ENCODE results near the gene LIMA1.

GRCh38 chr12:50185301-50185895, 97.9 kb downstream of the LIMA1 start:
- no peak for TF ChIP-seq CTCF (IDR thresholded peaks at IDR 0.05 in 4 of 5, conservative IDR thresholded peaks at IDR 0.05 in 1 of 5)
- no peak for TF ChIP-seq POLR2A (IDR thresholded peaks at IDR 0.05)

Measured in gastrocnemius medialis (tissue), 4 donors.